ENCODE data around the gene TUNAR. TPM values are rescaled to one million over a fixed set of nuclear protein-coding genes. Genes with fewer than 3 reads are reported as not detected.

TUNAR gene
- total RNA-seq, 1 donor from 2014 or later: not detected

- peak overlapping the region; percentile 15 to 16 for H3K27ac ChIP-seq
- H3K9me3 ChIP-seq: no peaks in the 10 kb centered on the region
- H3K36me3 ChIP-seq: no peaks in the 10 kb centered on the region
- H3K4me3 ChIP-seq: no peak overlapping the region
- intact Hi-C loops (cut with DNase I): no loop called here
- H3K27me3 ChIP-seq: no peaks in the 10 kb centered on the region
- DNase-seq (ENCODE audit: low spot score in 2 of 2): no peak
- TF ChIP-seq CTCF (IDR thresholded peaks at IDR 0.05): no peak
- H3K4me1 ChIP-seq: peaks cover 0 to 20% of the 10 kb centered on the region in 2 donors
Observed at GRCh38 chr14:95885866-95886265, 9.2 kb downstream of the TUNAR start.

GRCh38 chr14:95886366-95887056, 9.9 kb downstream of the TUNAR start:
- no peak overlapping the region for H3K4me3 ChIP-seq
- intact Hi-C loops (cut with DNase I): no loop called here
- no peak for DNase-seq (ENCODE audit: low spot score in 2 of 2)
- peak overlapping the region; percentile 15 to 16 for H3K27ac ChIP-seq
- peaks cover 0 to 20% of the 10 kb centered on the region in 2 donors for H3K4me1 ChIP-seq
- H3K9me3 ChIP-seq: no peaks in the 10 kb centered on the region
- no peaks in the 10 kb centered on the region for H3K27me3 ChIP-seq
- H3K36me3 ChIP-seq: no peaks in the 10 kb centered on the region
- TF ChIP-seq CTCF (IDR thresholded peaks at IDR 0.05): no peak

- Histone ChIP-seq H3K36me3 (no peaks in the 10 kb centered on the region), H3K4me3 (no peak overlapping the region), H3K27ac (no peak overlapping the region), H3K27me3 (no peaks in the 10 kb centered on the region), H3K4me1 (peaks cover 0 to 20% of the 10 kb centered on the region in 2 donors), H3K9me3 (no peaks in the 10 kb centered on the region)
- TF ChIP-seq CTCF (IDR thresholded peaks at IDR 0.05): no peak
- intact Hi-C loops (cut with DNase I): no loop called here
- DNase-seq (ENCODE audit: low spot score in 2 of 2): no peak
Observed at GRCh38 chr14:95887351-95887750, 10.7 kb downstream of the TUNAR start.

GRCh38 chr14:95889236-95889979, 12.8 kb downstream of the TUNAR start:
- no peak for TF ChIP-seq CTCF (IDR thresholded peaks at IDR 0.05)
- intact Hi-C loops (cut with DNase I): no loop called here
- H3K27ac ChIP-seq: no peak overlapping the region
- H3K27me3 ChIP-seq: no peaks in the 10 kb centered on the region
- no peaks in the 10 kb centered on the region for H3K36me3 ChIP-seq
- no peak overlapping the region for H3K4me3 ChIP-seq
- peaks cover 0 to 20% of the 10 kb centered on the region in 2 donors for H3K4me1 ChIP-seq
- no peaks in the 10 kb centered on the region for H3K9me3 ChIP-seq
- DNase-seq (ENCODE audit: low spot score in 2 of 2): no peak

GRCh38 chr14:95891742-95892141, 15.1 kb downstream of the TUNAR start:
- Histone ChIP-seq H3K27ac (no peak overlapping the region), H3K4me3 (no peak overlapping the region), H3K4me1 (peaks cover 0 to 10% of the 10 kb centered on the region in 2 donors), H3K27me3 (no peaks in the 10 kb centered on the region), H3K9me3 (no peaks in the 10 kb centered on the region), H3K36me3 (no peaks in the 10 kb centered on the region)
- TF ChIP-seq CTCF (IDR thresholded peaks at IDR 0.05): no peak
- intact Hi-C loops (cut with DNase I): no loop called here
- DNase-seq (ENCODE audit: low spot score in 2 of 2): no peak
